Head of caudate nucleus (tissue), 42 donors: ENCODE data around the gene PRR14.
"Not testable (repeated sequence)": the region's sequence is repeated elsewhere in the genome, so short reads cannot be mapped to it uniquely, and the experiment has no call there.

Experiments used
- DNase-seq, 42 donors: peaks; one replicate each; pipeline versions ENCODE4 v3.0.0 to v3.0.0-alpha.2; 2020 to 2021; ENCODE audit warnings: mixed read lengths in 7 of 42
- intact Hi-C: fragments of 100-400 bp; cut with DNase I; formaldehyde crosslinking; loops from one replicate; pipeline ENCODE4 v1.15.0; 2022

Gene PRR14

DNA sequence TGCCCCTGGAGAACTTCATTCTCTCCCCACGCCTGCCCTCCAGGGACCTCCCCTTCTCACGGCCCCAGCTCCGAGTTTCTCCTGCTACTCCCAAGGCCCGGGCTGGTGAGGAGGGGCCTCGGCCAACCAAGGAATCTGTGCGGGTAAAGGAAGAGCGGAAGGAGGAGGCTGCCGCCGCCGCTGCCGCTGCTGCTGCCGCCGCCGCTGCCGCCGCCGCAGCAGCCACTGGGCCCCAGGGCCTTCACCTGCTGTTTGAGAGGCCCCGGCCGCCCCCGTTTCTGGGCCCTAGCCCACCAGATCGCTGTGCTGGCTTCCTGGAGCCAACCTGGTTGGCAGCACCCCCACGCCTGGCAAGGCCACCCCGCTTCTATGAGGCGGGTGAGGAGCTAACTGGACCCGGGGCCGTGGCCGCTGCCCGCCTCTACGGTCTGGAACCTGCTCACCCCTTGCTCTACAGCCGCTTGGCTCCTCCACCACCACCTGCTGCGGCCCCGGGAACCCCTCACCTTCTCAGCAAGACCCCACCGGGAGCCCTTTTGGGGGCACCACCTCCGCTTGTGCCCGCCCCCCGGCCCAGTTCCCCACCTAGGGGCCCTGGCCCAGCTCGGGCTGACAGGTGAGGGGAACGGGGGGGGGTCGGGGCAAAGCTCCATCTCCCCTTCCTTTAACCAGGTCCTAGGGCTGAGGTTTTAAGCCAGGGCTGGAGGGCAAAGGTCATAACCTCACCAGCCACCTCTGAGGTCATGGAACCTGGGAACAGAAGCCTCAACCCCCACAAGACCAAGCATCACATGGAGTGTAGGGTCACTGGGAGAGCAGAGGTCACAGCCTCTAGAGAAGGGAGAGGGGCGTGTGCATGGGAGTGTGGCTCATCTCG, 18.5 kb downstream of the PRR14 start:
- intact Hi-C loops, result no loop called here
- DNase-seq, result no peak

DNA sequence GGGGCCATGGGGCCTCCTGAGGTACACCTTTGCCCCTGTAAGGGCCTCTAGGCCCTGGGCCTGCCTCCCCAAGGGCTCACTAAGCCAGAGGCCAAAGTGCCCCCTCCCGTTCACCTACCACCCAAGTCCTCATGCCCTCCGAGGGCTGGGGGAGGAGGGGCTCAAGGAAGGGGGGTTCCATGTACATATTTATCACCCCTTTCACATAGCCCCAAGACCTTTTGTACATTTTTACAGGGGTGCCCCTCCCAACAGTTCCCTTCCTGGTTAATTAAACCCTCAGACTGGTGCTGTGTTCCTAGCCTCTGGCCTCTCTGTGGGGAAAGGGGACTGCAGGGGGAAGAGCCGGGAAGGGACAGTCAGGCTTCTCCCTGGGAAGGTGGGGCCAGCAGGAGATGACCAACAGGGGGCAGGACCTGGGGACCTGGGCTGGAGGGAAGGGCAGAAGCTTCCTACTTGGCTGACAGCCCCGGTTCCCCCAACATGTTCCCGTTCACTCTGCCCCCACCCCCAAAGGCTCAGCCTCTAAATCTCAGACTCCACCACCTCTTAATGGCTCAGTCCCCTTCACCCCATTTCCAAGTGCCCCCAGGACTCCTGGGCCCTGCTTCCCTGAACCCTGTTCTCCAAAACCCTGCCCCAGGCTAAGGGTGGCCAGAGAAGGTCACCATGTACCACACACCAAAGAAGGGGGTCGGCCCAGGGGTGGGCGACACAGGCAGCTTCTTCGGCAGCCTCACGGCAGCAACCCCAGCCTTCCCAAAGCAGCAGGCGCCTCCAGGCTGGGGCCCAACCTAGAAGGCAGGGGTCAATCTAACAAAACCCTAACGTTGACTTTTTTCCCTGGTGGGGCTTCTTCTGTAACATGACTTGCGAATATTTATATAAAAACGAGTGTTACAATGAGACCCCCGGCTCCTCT, 19.4 kb downstream of the PRR14 start:
- DNase-seq, result no peak
- intact Hi-C loops, result no loop called here

DNA sequence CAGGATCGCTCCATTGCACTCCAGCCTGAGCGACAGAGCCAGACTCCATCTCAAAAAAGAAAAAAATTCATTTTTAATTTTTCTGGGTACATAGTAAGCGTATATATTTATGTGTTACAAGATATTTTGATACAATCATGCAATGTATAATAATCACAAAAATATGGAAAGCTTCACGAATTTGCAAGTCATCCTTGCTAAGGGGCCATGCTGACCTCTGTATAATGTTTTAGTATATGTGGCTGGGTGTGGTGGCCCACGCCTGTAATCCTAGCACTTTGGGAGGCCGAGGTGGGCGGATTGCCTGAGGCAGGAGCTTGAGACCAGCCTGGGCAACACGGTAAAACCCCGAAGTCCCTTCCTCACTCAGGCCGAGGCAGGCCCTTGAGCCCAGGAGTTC, 24.4 kb downstream of the PRR14 start:
- intact Hi-C loops, result no loop called here
- no peak for DNase-seq

DNA sequence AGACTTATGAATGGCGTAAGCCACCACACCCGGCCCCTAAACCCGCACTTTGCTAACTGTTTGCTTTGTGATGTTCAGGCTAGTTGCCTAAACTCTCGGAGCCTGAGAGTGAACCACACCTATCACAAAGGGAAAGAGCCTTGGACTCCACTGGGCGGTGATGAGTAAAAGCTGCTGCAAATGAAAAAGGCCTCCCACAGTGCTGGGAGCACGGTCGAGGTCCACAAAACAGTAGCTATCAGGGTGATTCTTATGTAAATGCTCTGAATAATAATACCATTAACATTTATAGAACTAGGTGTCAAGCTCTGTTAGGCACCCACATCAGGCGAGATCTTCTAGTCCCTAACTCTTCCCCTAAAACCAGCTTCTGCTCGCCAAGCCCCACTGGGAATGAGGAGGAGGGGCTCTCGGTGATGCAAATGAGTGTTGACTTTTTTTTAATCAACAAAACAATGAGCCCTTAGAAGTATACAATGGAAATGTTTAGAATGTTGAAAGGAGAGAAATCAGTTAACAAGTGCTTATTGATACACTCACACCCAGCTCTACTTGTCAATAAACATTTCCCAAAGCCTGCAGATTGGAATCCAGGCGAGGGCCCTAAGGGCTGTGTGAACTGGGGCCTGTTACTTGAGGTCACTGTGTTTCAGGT, 27.3 kb downstream of the PRR14 start:
- peak in 2 of 42 donors; percentile 3 to 38 for DNase-seq
- intact Hi-C loops, result no loop called here

DNA sequence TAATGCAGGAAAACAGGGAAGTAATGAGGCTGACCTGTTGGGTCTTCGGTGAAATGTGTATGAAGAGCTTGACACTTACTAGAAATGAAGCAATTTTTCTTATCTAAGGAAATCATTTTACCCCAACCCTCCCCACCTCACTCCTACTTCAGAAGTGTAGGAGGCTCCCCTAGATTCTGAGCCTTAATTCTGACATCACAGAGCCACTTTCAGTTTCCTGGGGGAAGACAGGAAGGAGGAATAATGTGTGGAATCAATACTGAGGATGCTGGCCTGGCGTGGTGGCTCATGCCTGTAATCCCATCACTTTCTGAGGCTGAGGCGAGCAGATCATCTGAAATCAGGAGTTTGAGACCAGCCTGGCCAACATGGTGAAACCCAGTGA, 27.8 kb downstream of the PRR14 start:
- intact Hi-C loops, result no loop called here
- DNase-seq, result peak in 8 of 42 donors; percentile 13 to 67 (median 26)

DNA sequence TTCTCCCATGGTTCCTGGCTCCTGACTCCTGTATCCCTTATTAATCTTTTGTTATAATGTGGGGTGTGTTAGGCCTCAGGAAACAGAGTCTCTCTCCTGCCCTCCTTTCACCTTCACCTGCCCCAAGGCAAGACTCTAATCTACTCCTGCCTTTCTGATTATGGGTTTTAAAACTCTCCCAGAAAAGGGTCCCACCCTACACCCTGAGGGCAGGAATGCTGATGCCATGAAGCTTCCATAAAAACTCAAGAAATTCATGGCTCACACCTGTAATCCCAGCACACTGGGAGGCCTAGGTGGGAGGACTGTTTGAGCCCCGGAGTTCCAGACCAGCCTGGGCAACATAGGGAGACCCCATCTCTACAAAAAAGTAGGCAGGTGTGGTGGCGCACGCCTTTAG, 29.6 kb downstream of the PRR14 start:
- intact Hi-C loops, result no loop called here
- DNase-seq, result no peak

DNA sequence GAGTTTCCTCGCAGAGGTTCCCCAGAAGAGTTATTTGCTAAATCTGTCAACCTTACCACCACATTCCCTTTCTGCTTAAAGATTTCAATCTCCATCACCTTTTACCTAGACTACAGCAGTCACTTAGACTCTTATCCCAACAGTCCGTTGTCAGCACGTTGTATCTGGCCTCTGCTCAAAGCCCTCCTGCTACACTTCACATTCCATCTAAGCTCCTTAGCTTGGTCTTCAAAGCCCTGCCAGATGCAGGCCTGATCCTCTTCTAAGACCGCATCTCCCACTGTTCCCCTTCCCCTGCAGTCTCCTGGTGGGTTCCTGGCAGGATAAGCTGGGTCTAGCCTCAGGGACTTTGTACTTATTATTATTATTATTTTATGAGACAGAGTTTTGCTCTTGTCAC, 37.9 kb downstream of the PRR14 start:
- no peak for DNase-seq
- intact Hi-C loops, result no loop called here

DNA sequence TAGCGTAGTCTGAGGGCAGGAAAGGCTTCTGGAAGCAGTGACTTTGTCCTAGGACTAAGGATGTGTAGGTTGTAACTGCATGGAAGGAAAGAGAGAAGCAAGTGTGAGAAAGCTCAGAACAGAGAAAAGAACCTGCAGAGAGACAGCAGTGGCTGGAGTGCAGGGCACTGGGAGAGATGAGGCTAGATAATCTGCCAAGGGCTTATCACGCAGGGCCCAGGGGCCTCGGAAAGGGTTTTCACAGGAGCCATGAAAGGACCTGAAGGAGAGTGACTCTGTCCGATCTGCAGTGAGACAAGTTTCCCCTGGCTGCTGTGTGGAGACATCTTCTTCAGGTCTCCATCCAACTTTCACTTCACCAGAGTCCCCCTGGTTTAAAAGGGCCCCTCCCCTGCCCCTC, 41.1 kb downstream of the PRR14 start:
- DNase-seq, result no peak
- intact Hi-C loops, result no loop called here

DNA sequence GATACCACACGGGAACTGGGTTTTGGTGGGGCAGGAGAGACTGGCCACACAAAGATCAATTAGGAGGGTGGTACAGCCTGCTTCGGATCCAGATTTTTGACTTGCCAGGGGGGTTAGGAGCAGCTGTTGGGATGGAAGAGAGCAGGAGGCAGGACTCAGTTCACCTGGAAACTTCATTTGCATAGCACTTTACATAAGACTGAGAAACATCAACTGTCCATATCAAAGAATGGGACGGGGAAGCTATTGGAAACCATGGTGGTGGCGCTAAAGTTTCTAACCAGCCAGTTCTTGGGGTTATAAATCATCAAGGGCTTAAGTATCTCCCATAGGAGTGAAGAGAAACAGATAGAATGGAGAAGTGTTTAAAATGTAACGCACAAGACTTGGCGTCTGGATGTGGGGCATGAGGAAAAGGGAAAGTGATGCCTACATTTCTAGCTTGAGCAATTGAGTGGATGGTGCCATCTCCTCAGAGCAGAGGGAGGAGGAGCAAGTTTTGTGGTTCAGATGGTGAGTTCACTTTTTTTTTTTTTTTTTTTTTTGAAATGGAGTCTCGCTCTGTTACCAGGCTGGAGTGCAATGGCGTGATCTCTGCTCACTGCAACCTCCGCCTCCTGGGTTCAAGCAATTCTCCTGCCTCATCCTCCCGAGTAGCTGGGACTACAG, 41.8 kb downstream of the PRR14 start:
- DNase-seq, result no peak
- intact Hi-C loops, result no loop called here

DNA sequence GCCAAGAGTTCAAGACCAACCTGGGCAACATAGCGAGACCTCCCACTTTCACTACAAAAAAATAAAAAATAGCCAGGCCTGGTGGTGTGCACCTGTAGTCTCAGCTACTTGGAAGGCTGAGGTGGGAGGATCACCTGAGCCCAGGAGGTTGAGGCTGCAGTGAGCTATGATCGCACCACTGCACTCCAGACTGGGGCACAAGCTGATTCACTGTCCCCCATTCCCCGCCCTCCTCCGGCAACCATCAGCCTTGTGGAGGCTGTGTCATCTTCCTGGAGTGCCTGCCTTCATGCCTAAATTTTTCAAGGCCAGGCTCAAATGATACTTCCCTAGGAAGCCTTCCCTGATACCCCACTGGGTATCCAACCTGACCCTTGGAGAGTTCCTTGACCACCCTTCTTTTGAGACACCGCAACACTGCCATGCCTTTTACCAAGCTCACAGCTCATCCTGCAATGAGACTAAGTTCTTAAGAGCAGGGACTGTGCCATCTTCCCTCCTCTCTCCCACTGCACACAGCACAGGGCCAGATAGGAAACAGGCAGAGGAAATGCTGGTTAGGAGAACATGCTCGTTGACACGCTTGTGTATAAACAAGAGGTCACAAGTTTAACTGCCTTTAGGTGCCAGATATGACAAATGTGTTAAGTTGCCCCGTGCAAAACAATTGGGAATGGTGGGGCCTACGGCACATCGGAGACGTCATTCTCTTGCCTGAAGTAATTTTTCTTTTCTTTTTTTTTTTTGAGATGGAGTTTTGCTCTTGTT, 44.4 kb downstream of the PRR14 start:
- intact Hi-C loops, result loop anchor here (5.0 kb wide), 2 partner anchors 52 to 618 kb away; partner anchors contain the start of genes PHKG2 and PPP4C
- no peak for DNase-seq

DNA sequence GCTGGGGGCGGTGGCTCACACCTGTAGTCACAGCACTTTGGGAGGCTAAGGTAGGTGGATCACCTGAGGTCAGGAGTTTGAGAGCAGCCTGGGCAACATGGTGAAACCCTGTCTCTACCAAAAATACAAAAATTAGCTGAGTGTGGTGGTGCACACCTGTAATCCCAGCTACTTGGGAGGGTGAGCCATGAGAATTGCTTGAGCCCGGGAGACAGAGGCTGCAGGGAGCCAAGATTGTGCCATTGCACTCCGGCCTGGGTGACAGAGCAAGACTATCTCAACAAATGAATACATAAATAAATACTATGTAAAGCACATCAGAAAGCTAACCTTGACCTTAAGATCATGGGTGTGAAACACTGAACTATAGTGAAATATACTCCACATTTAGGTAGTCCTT, 45.9 kb downstream of the PRR14 start:
- not testable (repeated sequence) for DNase-seq
- intact Hi-C loops, result loop anchor here (5.0 kb wide), 2 partner anchors 51 to 619 kb away; partner anchors contain the start of genes PHKG2 and PPP4C

DNA sequence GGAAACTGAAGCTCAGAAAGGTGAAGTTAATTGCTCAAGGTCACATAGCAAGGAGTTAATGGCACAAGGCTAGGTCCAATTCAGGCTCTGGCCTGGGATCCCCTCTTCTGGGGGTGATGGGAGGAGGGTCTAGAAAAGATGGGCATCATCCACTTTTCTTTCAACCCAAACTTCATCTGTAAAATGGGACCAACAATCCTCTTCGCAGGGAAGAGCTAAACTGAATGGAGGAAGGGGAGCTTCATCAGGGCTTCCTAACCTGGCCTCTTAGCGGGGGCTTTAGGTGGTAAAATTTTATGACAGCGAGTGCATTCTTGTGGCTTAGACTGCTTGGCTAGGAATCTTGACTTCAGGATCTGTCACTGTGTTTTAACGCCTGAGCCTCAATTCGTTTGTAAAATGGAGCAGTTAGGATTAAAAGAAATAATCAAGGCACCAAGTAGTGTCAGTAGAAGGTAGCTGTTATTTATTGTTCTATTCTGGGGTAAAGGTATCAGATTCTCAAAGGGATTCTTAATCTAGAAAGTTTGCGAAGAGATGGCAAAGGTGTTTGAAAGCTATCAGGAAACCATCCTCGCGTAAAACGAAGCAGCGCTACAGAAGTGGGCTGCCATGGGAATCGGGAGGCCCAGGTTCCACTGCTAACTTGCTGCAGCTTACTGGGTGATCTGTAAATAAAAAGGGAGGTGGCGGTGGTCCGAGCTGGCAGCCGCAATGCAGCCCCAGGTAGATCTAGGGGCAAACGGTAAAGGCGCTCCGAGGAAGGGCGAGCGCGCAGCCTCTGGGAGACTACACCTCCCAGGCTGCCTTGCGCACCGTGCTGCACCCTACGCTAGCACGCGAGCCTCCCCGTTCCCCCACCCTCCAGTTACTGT, 46.7 kb downstream of the PRR14 start:
- intact Hi-C loops, result loop anchor here (1.0 to 5.0 kb wide), 3 partner anchors 39 to 620 kb away; partner anchors contain the start of genes FBRS, PHKG2 and PPP4C
- peak in 40 of 42 donors; percentile 96 to 100 (median 99) for DNase-seq

DNA sequence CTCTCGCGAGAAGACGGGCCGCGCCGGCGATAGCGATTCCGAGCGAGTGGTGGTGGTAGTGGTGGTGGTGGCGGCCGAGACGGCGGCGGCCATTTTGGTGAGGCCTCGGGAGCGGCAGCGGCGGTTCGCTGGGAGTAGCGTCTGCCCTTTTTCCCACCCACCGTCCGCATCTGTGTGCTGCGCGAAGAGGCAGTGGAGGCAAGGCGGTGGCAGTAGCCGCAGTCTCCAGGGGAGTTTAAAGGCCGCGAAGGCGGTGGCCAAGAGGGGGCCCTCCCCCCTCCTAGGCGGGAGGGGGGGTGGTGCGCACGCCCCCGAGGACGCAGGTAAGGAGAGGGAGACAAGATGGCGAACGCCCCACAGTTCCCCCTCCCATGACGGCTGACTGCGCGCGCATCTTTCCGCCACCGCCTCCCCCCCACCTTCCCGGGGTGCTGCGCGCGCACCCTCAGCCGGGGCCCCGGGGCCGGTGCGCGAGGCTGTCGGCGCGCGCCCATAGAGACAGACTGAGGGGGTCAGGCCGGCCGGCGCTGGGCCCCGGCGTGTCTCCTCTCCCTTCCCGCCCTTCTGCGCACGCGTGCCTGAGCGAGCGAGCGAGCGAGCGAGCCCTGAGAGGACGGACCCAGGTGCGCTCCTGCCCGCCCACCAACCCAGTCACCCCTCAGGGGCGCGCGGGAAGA, 47.5 kb downstream of the PRR14 start:
- intact Hi-C loops, result loop anchor here (1.0 to 5.0 kb wide), 3 partner anchors 40 to 621 kb away; partner anchors contain the start of genes FBRS, PHKG2 and PPP4C
- peak; percentile 60 to 99 (median 88) for DNase-seq

DNA sequence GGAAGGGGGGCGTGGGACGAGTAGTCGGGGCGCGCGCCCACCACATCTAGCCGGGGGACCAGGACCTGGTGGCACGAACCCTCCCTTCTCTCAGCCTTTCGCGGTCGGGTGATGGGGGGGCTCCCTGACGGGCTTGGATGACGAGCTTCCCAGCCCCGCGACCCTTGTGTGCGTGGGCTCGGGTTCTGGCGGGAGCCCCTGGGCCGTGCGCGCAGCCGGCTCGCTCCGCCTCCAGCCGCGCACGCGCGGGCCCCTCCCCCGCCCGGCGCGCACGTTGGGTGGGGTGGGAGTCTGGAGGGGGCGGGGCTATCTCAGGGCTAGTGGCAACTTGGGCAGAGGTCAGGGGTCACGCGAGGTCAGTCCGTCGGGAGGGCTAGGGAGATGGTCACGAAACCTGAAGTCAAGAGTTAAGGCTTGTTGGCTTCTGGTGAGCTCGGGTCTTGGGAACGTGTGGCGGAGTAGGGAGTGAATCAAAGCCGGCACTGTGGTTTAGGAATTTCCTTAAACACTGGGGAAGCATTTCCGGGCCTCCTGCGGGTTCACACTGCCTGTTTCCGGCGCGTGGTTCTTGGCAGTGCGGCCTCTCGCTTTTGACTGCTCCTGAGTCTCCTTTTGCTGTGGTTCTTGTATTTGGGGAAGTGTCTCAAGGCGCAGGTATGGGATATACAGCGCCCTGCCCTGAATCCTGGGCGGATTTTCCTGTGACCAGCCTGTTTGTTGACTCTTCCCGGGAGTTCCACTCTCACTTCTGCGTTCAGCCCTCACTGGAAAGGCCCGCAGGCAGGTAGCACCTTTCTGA, 48.3 kb downstream of the PRR14 start, which contains the start of gene SRCAP:
Gene SRCAP, plus strand, starts transcription at position 356 of the 799 bp plus-strand sequence. CDS start 1,654 bp downstream, outside the sequence.
- peak; percentile 62 to 92 (median 82) for DNase-seq
- intact Hi-C loops, result loop anchor here (1.0 to 5.0 kb wide), 3 partner anchors 41 to 622 kb away; partner anchors contain the start of genes FBRS, PHKG2 and PPP4C

DNA sequence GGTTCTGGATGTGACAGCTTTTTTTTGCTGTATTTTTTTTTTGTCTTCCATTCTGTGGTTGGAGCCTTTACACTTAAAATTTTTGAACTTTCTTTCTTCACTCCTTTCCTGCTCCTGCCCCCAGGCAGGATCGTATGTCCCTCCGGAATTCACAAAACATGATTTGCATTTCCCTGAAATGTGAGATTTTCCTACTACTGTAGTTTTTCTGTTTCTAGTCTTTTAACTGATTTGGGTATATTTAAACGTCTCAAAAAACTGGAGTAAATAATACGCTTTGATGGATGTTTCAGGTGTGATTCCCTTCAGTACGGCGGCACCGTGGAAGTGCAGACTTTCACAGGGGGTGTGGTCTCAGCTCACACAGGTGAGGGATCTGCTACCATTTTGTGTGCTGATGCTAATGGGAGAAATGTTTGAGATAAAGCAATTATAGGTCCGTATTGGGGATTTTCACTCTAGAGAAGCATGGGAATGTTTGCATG, 48.9 kb downstream of the PRR14 start:
- intact Hi-C loops, result loop anchor here (5.0 kb wide), 2 partner anchors 48 to 622 kb away; partner anchors contain the start of genes PHKG2 and PPP4C
- DNase-seq, result no peak
